Measurements from ENCODE around the gene GATC.

GRCh38 chr12:120485961-120486881 is 40.0 kb downstream of the GATC start:
- no peak for TF ChIP-seq CTCF (IDR thresholded peaks at IDR 0.05)
- no peak for TF ChIP-seq POLR2A (IDR thresholded peaks at IDR 0.05)
